H9 (cell line): ENCODE data around the gene CPNE8. TPM values are rescaled to one million over a fixed set of nuclear protein-coding genes. Genes with fewer than 3 reads are reported as not detected.

Experiments
- DNase-seq: peaks from one replicate; pipeline ENCODE4 v3.0.0-alpha.2; 2017
- H2AFZ ChIP-seq: one replicate; pipeline ENCODE4 v1.6.1; 2013; ENCODE audit warnings: mild to moderate bottlenecking, low read length, control low read depth, moderate library complexity
- H2AK5ac ChIP-seq: 2 replicates; pipeline ENCODE4 v1.6.1; 2013; ENCODE audit warnings: low read length, control low read depth, mixed read lengths; ENCODE audit not compliant: insufficient read length
- H2BK120ac ChIP-seq: one replicate; pipeline ENCODE4 v1.6.1; 2013; ENCODE audit warnings: low read depth, mild to moderate bottlenecking, low read length, control low read depth, inconsistent platforms; ENCODE audit not compliant: poor library complexity, severe bottlenecking
- H2BK12ac ChIP-seq: 2 replicates; pipeline ENCODE4 v1.6.1; 2013; ENCODE audit warnings: low read length, control low read depth, mixed read lengths, low read depth; ENCODE audit not compliant: insufficient read length
- H2BK15ac ChIP-seq: 2 replicates; pipeline ENCODE4 v1.6.1; 2013; ENCODE audit warnings: low read depth, low read length, control low read depth
- H2BK20ac ChIP-seq: one replicate; pipeline ENCODE4 v1.6.1; 2013; ENCODE audit warnings: low read depth, mild to moderate bottlenecking, low read length, control low read depth, inconsistent platforms; ENCODE audit not compliant: poor library complexity, severe bottlenecking
- H2BK5ac ChIP-seq: 2 replicates; pipeline ENCODE4 v1.6.1; 2013; ENCODE audit warnings: low read length, control low read depth, mixed read lengths; ENCODE audit not compliant: insufficient read length
- H3K14ac ChIP-seq: 2 replicates; pipeline ENCODE4 v1.6.1; 2013; ENCODE audit warnings: low read length, control low read depth; ENCODE audit not compliant: insufficient read depth
- H3K18ac ChIP-seq: 2 replicates; pipeline ENCODE4 v1.6.1; 2013; ENCODE audit warnings: low read depth, mild to moderate bottlenecking, mixed read lengths, low read length, control low read depth; ENCODE audit not compliant: insufficient read length
- H3K23ac ChIP-seq: 2 replicates; pipeline ENCODE4 v1.6.1; 2013; ENCODE audit warnings: low read length, control low read depth, mixed read lengths, low read depth; ENCODE audit not compliant: insufficient read length
- H3K23me2 ChIP-seq: 2 replicates; pipeline ENCODE4 v1.6.1; 2013; ENCODE audit warnings: low read depth, mild to moderate bottlenecking, mixed read lengths, low read length, control low read depth; ENCODE audit not compliant: insufficient read length, poor library complexity, severe bottlenecking
- H3K27ac ChIP-seq: 2 replicates; pipeline ENCODE4 v1.5.1; 2013; ENCODE audit warnings: low read length, control low read depth, mixed read lengths, low read depth; ENCODE audit not compliant: insufficient read length
- H3K27me3 ChIP-seq: 2 replicates; pipeline ENCODE4 v1.6.1; 2013; ENCODE audit warnings: low read length, control low read depth, inconsistent platforms; ENCODE audit not compliant: insufficient read depth
- H3K4ac ChIP-seq: 2 replicates; pipeline ENCODE4 v1.6.1; 2013; ENCODE audit warnings: low read depth, mild to moderate bottlenecking, control low read depth, inconsistent platforms, low read length, moderate library complexity
- H3K4me1 ChIP-seq: 2 replicates; pipeline ENCODE4 v1.6.1; 2013; ENCODE audit warnings: low read length, control low read depth, inconsistent platforms; ENCODE audit not compliant: insufficient read depth
- H3K4me2 ChIP-seq: 2 replicates; pipeline ENCODE4 v1.6.1; 2013; ENCODE audit warnings: low read length, control low read depth, mixed read lengths; ENCODE audit not compliant: insufficient read length, insufficient read depth
- H3K56ac ChIP-seq: 2 replicates; pipeline ENCODE4 v1.6.1; 2013; ENCODE audit warnings: low read depth, mild to moderate bottlenecking, mixed read lengths, low read length, control low read depth; ENCODE audit not compliant: insufficient read length
- H3K79me1 ChIP-seq: 2 replicates; pipeline ENCODE4 v1.6.1; 2013; ENCODE audit warnings: low read depth, mild to moderate bottlenecking, moderate library complexity, low read length, control low read depth, inconsistent platforms; ENCODE audit not compliant: insufficient read depth, poor library complexity, severe bottlenecking
- H3K79me2 ChIP-seq: 2 replicates; pipeline ENCODE4 v1.6.1; 2013; ENCODE audit warnings: low read length, control low read depth, inconsistent platforms; ENCODE audit not compliant: insufficient read depth
- H3K9ac ChIP-seq: 2 replicates; pipeline ENCODE4 v1.6.1; 2013; ENCODE audit warnings: low read length, control low read depth, mixed read lengths; ENCODE audit not compliant: insufficient read length; ENCODE audit errors: extremely low read depth
- H3K9me3 ChIP-seq: one replicate; pipeline ENCODE4 v1.6.1; 2013; ENCODE audit warnings: low read depth, low read length, inconsistent platforms; ENCODE audit not compliant: control insufficient read depth
- H3T11ph ChIP-seq: one replicate; pipeline ENCODE4 v1.6.1; 2013; ENCODE audit warnings: mild to moderate bottlenecking, low read length, control low read depth, inconsistent platforms
- H4K20me1 ChIP-seq: one replicate; pipeline ENCODE4 v1.6.1; 2013; ENCODE audit not compliant: control insufficient read depth, insufficient read length, insufficient read depth
- H4K5ac ChIP-seq: 2 replicates; pipeline ENCODE4 v1.6.1; 2013; ENCODE audit warnings: low read depth, mild to moderate bottlenecking, mixed read lengths, low read length, control low read depth; ENCODE audit not compliant: insufficient read length
- H4K8ac ChIP-seq: replicated peaks from 2 replicates; pipeline ENCODE4 v1.6.1; 2013; ENCODE audit warnings: low read length, control low read depth, mixed read lengths, low read depth; ENCODE audit not compliant: insufficient read length
- H4K91ac ChIP-seq: 2 replicates; pipeline ENCODE4 v1.6.1; 2013; ENCODE audit warnings: low read depth, mild to moderate bottlenecking, moderate library complexity, mixed read lengths, low read length, control low read depth; ENCODE audit not compliant: insufficient read length
- H3K27ac Mint-ChIP-seq, 3 experiments: 2 replicates in 2 of 3; 3 replicates in 1 of 3; pipeline ENCODE4 v1.8.0; 2020 to 2021; ENCODE audit warnings: mixed read lengths in 3 of 3, mild to moderate bottlenecking in 1 of 3, moderate library complexity in 1 of 3
- H3K27me3 Mint-ChIP-seq: 2 replicates; pipeline ENCODE4 v1.8.0; 2021; ENCODE audit warnings: low read depth, mild to moderate bottlenecking, moderate library complexity, mixed read lengths
- H3K36me3 Mint-ChIP-seq, 3 experiments: 2 replicates in 2 of 3; 3 replicates in 1 of 3; pipeline ENCODE4 v1.8.0; 2020 to 2021; ENCODE audit warnings: low read depth in 3 of 3, mixed read lengths in 3 of 3; ENCODE audit not compliant: insufficient read depth in 1 of 3
- H3K4me1 Mint-ChIP-seq, 2 experiments: 2 replicates each; pipeline ENCODE4 v1.8.0; 2020; ENCODE audit warnings: mixed read lengths in 2 of 2
- H3K4me3 Mint-ChIP-seq, 2 experiments: 2 replicates in 1 of 2; 3 replicates in 1 of 2; pipeline ENCODE4 v1.8.0; 2020 to 2021; ENCODE audit warnings: mild to moderate bottlenecking in 2 of 2, mixed read lengths in 2 of 2, moderate library complexity in 1 of 2
- H3K9me3 Mint-ChIP-seq, 2 experiments: 2 replicates in 1 of 2; 3 replicates in 1 of 2; pipeline ENCODE4 v1.8.0; 2020; ENCODE audit warnings: mild to moderate bottlenecking in 2 of 2, mixed read lengths in 2 of 2, moderate library complexity in 1 of 2
- CTCF ChIP-seq: fragments of 200-600 bp; sonication (generic); conservative IDR thresholded peaks from 3 replicates; pipeline ENCODE4 v1.8.0; 2021; ENCODE audit warnings: antibody characterized with exemption, mild to moderate bottlenecking
- WGBS: extraction: QIAGEN DNeasy Blood & Tissue Kit; methylation state at CpG from one replicate; pipeline ENCODE4 v1.1.7; 2013; ENCODE audit warnings: missing lambda C conversion rate, low lambda C conversion rate, mixed read lengths; ENCODE audit not compliant: insufficient read length; ENCODE audit errors: extremely low coverage; 5-methylcytosine and 5-hydroxymethylcytosine counted together
- total RNA-seq: library from RNA; stranded (reverse); gene quantifications from 2 replicates; pipeline ENCODE4 v1.2.1, GENCODE V29; 2021

The CPNE8 gene
- total RNA-seq, 1 experiment from 2014 or later, result 1.9 TPM

- H3K27ac Mint-ChIP-seq, result no peak overlapping the region
- no CpG with 5 or more reads among the region's 3 CpGs for WGBS
Observed at GRCh38 chr12:38875586-38876228, 29.7 kb downstream of the CPNE8 start.

More at GRCh38 chr12:38875586-38876228, 29.7 kb downstream of the CPNE8 start:
- H3T11ph ChIP-seq, result no peak overlapping the region
- no peak overlapping the region for H4K8ac ChIP-seq
- no peaks in the 10 kb centered on the region for H3K23me2 ChIP-seq
- no peak overlapping the region for H3K27ac ChIP-seq
- no peak overlapping the region for H3K18ac ChIP-seq
- H3K9ac ChIP-seq, result no peak overlapping the region
- no peaks in the 10 kb centered on the region for H3K27me3 ChIP-seq
- H2AFZ ChIP-seq, result no peak overlapping the region
- no peak overlapping the region for H4K5ac ChIP-seq
- Mint-ChIP-seq H3K4me3 (no peak overlapping the region), H3K9me3 (peaks cover 0 to 2% of the 10 kb centered on the region in 2 experiments; a peak in 2 of 5 replicates), H3K27me3 (no peaks in the 10 kb centered on the region), H3K36me3 (peaks cover 0 to 7% (median 5%) of the 10 kb centered on the region in 3 experiments; a peak in 5 of 7 replicates), H3K4me1 (peaks cover 12 to 13% of the 10 kb centered on the region in 2 experiments)
- no peak overlapping the region for H3K4me2 ChIP-seq
- no peak overlapping the region for H3K56ac ChIP-seq
- no peaks in the 10 kb centered on the region for H3K79me2 ChIP-seq
- H2BK12ac ChIP-seq, result no peak overlapping the region
- no peak overlapping the region for H2BK120ac ChIP-seq
- H4K91ac ChIP-seq, result no peak overlapping the region
- no peaks in the 10 kb centered on the region for H3K79me1 ChIP-seq
- H3K23ac ChIP-seq, result no peak overlapping the region
- H3K9me3 ChIP-seq, result no peaks in the 10 kb centered on the region
- H4K20me1 ChIP-seq, result no peaks in the 10 kb centered on the region
- no peak overlapping the region for H3K14ac ChIP-seq
- 0 out of 2 replicates have a peak, but pooled peaks cover 3% of the 10 kb centered on the region for H3K4me1 ChIP-seq
- H2AK5ac ChIP-seq, result no peak overlapping the region
- H3K4ac ChIP-seq, result no peak overlapping the region
- H2BK20ac ChIP-seq, result no peak overlapping the region
- TF ChIP-seq CTCF, result no peak
- no peak overlapping the region for H2BK15ac ChIP-seq
- no peak for DNase-seq
- H2BK5ac ChIP-seq, result no peak overlapping the region
